ENCODE data around the gene KIF26B.

GRCh38 chr1:245677461-245678240 is 522.9 kb downstream of the KIF26B start:
- no peak for TF ChIP-seq CTCF (conservative IDR thresholded peaks at IDR 0.05; ENCODE audit: low read length)
- TF ChIP-seq EZH2phosphoT487 (IDR thresholded peaks at IDR 0.05; ENCODE audit: borderline replicate concordance), result no peak

Measured in Loucy (cell line).